Tibial nerve (tissue), 4 donors: Measurements from ENCODE around the gene SDCCAG8.

Experiments used
- EP300 ChIP-seq, 2 donors: sonication (generic); formaldehyde crosslinking; IDR thresholded peaks; one replicate each; pipeline ENCODE4 v1.6.1; 2017; ENCODE audit warnings: antibody characterized with exemption in 2 of 2, mild to moderate bottlenecking in 1 of 2
- POLR2A ChIP-seq, 2 donors: fragments of 450-650 bp; IDR thresholded peaks; one replicate each; pipeline ENCODE4 v1.6.1; 2017; ENCODE audit warnings: antibody characterized with exemption in 2 of 2, mild to moderate bottlenecking in 2 of 2, moderate library complexity in 2 of 2
- TF ChIP-seq, protein P1 (sequence below), 5 experiments: fragments of 200-600 bp in 3 of 5; fragments of 450-650 bp in 2 of 5; sonication (generic) in 3 of 5; IDR thresholded peaks; one replicate each; pipeline ENCODE4 v1.5.1; 2016 to 2019; ENCODE audit warnings: antibody characterized with exemption in 5 of 5, mild to moderate bottlenecking in 3 of 5, moderate library complexity in 2 of 5

DNA sequence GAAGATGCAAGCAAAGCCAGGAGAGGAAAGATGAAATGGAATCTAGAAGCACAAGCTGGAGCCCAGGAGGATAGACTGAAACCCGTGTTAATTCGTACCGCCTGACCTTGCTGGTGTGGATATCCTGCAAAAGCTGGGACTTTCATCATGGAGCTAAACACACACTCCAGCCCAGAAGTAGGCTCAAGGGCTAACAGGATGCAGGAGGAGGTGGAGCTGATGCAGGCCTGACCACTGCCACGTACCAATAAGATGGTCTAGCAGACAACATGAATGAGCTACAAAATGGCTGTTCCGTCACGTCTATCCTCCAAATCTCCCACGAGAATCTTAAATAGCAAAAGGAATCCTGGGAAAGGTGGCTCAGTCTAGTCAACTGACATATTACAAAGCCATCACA lies 270.3 kb downstream of the SDCCAG8 start:
- TF ChIP-seq, protein P1, sequence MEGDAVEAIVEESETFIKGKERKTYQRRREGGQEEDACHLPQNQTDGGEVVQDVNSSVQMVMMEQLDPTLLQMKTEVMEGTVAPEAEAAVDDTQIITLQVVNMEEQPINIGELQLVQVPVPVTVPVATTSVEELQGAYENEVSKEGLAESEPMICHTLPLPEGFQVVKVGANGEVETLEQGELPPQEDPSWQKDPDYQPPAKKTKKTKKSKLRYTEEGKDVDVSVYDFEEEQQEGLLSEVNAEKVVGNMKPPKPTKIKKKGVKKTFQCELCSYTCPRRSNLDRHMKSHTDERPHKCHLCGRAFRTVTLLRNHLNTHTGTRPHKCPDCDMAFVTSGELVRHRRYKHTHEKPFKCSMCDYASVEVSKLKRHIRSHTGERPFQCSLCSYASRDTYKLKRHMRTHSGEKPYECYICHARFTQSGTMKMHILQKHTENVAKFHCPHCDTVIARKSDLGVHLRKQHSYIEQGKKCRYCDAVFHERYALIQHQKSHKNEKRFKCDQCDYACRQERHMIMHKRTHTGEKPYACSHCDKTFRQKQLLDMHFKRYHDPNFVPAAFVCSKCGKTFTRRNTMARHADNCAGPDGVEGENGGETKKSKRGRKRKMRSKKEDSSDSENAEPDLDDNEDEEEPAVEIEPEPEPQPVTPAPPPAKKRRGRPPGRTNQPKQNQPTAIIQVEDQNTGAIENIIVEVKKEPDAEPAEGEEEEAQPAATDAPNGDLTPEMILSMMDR (IDR thresholded peaks at IDR 0.05) = no peak
- TF ChIP-seq POLR2A (IDR thresholded peaks at IDR 0.05) (no peak), EP300 (IDR thresholded peaks at IDR 0.05) (no peak)
